GM19025 (cell line): ENCODE data around the gene GLRX5.

ENCODE experiments used
- ATAC-seq: cut with Tn5 transposase; IDR thresholded peaks from one replicate; pipeline ENCODE4 v1.9.1; 2021; ENCODE audit warnings: mild to moderate bottlenecking, low read depth, moderate library complexity; ENCODE audit not compliant: unreplicated experiment

GLRX5 gene

GRCh38 chr14:95534299-95535225 is at the start of gene GLRX5:
Gene GLRX5, plus strand, starts transcription at chr14:95535050. Its CDS starts 40 bp downstream, at chr14:95535090.
- ATAC-seq, result peak; percentile 91

GRCh38 chr14:95485222-95485819 is 49.5 kb upstream of the GLRX5 start:
- ATAC-seq, result no peak

DNA sequence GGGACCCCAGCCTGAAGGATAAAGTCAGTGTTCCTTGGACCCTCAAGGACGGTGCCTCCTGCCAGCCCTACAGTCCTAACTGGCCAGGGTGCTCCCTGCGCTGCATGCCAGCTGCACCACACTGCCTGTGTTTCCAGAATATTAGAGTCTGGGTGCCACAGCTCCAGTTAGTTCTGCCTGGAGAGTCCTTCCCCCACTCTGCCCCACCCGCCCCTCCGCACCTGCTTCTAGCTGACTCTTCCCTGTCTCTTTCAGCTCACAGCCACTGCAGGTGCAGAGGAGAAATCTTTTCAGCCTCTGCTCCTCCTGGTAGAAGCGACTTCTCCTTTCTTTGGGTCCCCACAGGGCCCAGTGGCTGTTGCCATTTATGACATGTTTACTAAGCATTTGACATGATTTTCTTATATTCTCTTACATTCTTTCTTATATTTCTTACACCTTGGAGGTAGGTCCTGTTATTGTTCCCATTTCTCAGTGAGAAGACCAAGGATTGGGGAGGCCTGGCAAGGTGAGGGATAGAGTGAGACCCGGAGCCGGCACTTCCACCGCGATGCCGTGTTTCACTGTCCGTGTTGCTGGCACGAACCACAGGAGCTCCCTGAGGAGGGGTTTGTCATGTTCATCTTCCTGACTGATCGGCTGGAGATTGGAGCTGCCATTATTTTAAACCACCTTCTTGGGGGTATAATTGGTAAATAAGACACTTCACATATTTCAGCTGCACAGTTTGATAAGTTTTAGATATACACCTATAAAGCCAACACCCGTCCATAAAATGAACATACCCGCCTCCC is 47.8 kb upstream of the GLRX5 start:
- ATAC-seq, result no peak

DNA sequence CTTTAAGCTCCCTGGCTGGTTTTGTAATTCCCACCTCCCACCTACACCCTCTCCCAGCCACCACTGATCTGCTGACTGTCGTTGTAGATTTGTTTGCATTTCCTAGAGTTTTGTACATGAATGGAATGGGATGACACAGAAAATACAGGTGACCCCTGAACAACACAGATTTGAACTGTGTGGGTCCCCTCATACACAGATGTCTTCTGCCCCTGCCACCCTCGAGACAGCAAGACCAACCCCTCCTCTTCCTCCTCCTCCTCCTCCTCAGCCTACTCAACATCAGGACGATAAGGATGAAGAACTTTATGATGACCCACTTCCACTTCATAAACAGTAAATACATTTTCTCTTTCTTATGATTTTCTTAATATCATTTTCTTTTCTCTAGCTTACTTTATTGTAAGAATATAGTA is 47.2 kb upstream of the GLRX5 start:
- ATAC-seq, result no peak

GRCh38 chr14:95488376-95489213 is 46.3 kb upstream of the GLRX5 start:
- ATAC-seq, result no peak

DNA sequence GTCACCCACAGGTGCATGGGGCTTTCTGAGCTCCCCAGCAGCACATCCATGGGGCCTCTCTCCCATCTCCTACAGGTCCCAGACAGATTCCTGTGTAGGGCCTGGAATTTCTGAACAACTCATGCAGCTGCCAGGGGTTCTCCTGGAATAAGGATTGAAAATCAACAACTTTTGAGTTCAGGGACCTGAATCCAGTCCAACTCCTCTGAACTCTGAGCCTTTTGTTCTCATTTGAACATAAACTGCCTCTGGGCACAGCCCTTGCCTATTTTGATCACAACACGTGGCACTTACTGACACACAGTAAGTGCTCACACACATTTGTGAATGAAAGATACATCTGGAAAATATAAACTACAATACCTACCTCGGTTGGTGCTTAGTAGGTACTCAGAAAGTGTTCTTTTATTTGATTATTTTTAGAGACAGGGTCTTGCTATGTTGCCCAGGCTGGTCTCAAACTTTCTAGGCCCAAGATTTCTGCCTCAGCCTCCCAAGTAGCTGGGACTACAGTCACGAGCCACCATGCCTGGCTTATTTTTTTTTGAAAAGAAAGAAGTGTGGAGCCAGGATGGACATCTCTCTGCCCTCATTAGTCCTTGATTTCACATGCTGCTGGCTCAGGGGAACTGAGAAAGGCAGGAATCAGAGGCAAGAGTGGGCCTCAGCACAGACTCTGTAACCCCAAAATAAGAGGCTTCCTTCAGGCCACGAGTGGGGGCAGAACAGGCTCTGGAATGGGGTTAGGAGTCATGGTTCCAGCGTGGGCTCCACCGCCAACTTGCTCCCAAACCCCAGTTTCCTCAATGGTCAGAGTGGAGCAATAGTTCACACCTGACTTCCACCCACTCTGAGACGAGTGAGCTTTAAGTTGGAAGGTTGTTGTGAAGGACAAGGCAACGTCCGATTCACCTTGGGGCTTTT is 45.4 kb upstream of the GLRX5 start:
- ATAC-seq, result no peak

DNA sequence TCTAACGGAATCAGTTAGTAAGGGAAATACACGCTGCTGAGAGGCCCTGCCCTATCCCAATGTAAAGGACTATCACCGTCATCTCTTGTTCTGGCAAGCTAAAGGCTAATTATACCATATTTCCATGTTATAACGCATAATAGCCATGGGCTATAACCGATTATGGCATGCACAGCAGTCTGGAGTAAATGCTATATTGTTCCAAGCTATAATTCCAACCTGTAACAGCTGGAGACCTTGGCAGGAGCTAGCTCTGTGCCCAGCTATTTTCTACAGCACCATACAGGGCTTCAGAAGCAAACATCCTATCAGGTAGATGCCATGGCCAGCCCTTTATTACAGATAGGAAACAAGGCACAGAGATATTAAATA is 44.7 kb upstream of the GLRX5 start:
- ATAC-seq, result no peak

DNA sequence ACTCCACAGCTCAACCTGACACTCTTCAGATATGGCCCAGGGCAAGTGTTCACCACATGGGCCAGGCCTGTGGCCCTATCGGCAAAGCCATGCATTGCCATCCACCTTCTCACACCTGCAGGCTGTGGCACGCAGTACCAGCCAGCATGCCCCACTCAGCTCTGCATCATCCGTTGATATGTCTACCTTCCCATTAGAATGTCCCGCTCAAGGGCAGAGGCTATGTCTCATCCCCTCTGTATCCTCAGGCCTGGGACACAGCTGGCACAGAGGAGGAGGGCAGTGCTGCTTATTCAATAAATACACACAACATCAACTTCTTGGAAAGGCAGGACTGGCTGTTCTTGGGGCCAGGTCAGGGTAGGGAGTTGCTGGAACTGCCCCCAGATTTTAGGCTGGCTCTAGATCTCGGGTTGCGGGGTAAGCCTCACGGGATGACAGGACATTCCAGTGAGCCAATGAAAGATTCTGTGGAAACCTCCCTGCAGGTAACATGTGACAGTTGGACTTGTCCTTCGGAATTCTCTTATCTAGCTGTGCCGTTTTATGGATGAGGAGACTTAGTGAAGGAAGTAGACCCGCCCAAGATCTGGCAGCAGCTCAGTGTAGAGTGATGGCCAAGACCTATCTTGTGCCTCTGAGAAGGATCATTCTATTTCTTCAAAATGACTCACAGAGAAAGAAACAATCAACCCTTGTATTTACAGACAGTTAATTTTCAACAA is 44.0 kb upstream of the GLRX5 start:
- ATAC-seq, result no peak

GRCh38 chr14:95491936-95492608 is 42.8 kb upstream of the GLRX5 start:
- no peak for ATAC-seq

DNA sequence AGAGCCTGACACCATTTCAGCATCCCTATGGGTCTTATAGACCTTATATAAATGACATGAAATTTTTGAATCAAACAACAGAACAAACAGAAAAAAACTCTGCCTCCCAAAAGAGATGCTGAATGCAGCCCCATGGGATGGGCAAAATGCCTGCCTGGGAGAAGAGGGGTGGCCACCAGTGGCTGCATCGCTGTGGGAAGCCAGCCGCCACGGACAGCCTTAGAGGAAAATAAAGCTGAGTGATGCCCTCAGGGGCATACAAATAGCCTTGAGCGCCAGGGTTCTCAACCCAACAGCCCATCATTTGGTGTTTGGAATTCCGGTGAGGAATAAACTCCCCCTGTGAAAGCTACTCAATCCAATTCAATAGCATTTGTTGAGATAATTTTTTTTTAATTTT is 41.3 kb upstream of the GLRX5 start:
- ATAC-seq, result no peak

GRCh38 chr14:95493976-95494375 is 40.9 kb upstream of the GLRX5 start:
- no peak for ATAC-seq

DNA sequence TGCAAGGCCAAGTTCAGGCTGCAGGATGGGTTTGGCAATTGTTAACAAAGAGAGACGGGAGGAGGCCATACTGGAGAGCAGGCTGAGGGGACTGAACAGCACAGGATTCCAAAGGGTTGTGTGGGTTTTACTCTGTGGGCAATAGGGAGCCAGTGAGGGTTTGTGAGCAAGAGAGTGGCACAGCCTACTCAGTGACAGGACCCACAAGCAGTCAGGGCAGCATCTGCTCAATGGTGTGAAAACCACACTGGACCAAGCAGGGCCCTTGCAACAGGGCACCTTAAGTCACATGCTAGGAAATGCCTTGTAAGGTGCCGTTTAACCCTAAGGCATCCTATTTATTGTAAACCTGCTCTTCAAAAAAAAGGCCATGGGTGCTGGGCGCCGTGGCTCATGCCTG is 40.4 kb upstream of the GLRX5 start:
- ATAC-seq, result no peak

DNA sequence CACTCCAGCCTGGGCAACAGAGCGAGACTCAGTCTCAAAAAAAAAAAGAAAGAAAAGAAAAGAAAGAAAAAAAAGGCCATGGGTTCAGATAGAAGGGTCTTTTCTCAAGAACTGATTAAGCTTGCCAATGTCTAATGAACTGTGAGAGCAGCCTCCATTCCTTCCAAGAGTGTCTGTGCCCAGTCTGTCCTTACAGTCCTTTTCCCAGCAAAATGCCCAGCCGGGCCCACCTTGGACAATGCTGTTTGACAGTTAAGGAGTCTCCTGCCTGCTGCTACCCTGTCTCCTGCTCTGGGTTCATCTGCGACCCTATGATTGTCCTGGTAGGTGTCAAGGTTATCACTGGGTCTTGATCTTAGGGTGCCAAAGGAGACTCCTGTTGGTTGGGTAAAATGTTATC is 39.8 kb upstream of the GLRX5 start:
- ATAC-seq, result no peak

- peak; percentile 90 for ATAC-seq
These were observed 39.3 kb upstream of the GLRX5 start for GRCh38 chr14:95495538-95496025.

GRCh38 chr14:95496111-95496681 is 38.7 kb upstream of the GLRX5 start:
- ATAC-seq, result no peak

DNA sequence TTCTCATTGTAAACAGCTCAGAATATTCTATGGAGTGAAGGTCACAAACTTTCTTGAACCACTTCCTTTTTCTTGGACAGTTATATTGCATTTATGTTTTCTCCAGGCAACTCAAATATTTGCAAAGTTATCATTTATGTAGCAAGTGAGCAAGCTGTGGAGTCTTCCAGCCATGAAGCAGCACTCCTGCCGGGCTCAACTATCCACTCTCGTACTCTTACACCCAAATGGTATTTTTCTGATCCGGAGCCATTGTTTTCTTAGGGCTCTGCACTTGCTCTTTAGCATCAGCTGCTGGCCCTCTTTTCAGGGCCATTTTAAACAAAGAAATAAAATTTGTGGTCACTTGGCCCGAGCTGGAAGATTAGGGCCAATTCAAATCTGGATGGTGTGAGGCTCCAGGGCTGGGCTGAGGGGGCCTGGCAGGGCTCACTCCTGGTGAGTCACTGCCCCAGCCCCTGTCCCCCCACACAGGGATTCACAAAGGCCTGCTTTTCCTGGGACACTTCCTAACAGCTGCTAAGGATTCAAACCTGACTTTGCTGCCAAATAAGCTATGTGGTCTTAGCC is 38.1 kb upstream of the GLRX5 start:
- ATAC-seq, result no peak

DNA sequence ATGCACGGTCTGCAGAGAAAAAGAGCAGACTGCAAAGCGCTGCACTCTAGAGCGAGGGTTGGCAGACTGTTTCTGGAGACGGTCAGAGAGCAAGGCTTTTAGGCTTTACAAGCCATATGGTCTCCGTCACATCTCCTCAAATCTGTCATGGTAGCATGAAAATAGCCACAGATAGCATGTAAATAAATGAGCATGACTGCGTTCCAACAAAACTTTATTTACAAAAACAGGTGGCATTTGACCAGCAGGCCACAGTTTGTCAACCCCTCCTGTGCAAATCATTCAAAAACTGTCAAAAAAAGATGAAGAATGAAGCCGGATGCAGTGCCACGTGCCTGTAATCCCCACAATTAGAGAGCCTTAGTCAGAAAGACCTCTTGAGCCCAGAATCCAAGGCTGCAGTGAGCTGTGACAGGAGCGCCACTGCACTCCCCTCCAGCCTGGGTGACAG is 37.3 kb upstream of the GLRX5 start:
- ATAC-seq, result no peak
